Measurements from ENCODE around the gene MANEAL.

GRCh38 chr1:37748565-37748964, 45.1 kb upstream of the MANEAL start:
- TF ChIP-seq ATF3 (IDR thresholded peaks at IDR 0.05) (no peak), CTCF (IDR thresholded peaks at IDR 0.05; ENCODE audit: low read depth, low read length, missing input control) (no peak)
